NCI-H446 (cell line): Measurements from ENCODE around the gene OR51G1.
"Not testable (repeated sequence)": the region's sequence is repeated elsewhere in the genome, so short reads cannot be mapped to it uniquely, and the experiment has no call there.

ENCODE experiments used
- DNase-seq, 2 experiments: peaks; one replicate each; lab custom pipeline; 2025; lab: John Stamatoyannopoulos, UW

OR51G1 gene

GRCh38 chr11:4924239-4924638, at the start of gene OR51G1:
TSS of gene OR51G1 (minus strand) at chr11:4924339. CDS start at chr11:4924339, 0 bp downstream.
- DNase-seq: no peak

- DNase-seq: no peak
Measured at GRCh38 chr11:4962816-4963215, 38.7 kb upstream of the OR51G1 start.

GRCh38 chr11:4960877-4961276, 36.7 kb upstream of the OR51G1 start:
- no peak for DNase-seq

GRCh38 chr11:4957396-4957795, 33.3 kb upstream of the OR51G1 start:
- DNase-seq: no peak

GRCh38 chr11:4955613-4956012, 31.5 kb upstream of the OR51G1 start, which contains the start of gene OR51A2:
TSS of gene OR51A2 (minus strand) at chr11:4955713. CDS start at chr11:4955713, 0 bp downstream.
- not testable (repeated sequence) for DNase-seq

GRCh38 chr11:4947505-4947904, 23.4 kb upstream of the OR51G1 start, which contains the start of gene OR51A4:
TSS of gene OR51A4 (minus strand) at chr11:4947605. CDS start at chr11:4947100, 505 bp downstream.
- no peak for DNase-seq

GRCh38 chr11:4936745-4937144, 12.6 kb upstream of the OR51G1 start:
- DNase-seq: no peak

- DNase-seq: no peak
Measured at GRCh38 chr11:4932751-4933150, 8.6 kb upstream of the OR51G1 start.

GRCh38 chr11:4926608-4927007, 2.5 kb upstream of the OR51G1 start:
- no peak for DNase-seq

- DNase-seq: no peak
Measured at GRCh38 chr11:4922304-4922703, 1.8 kb downstream of the OR51G1 start.

- DNase-seq: no peak
Measured at GRCh38 chr11:4921796-4922195, 2.3 kb downstream of the OR51G1 start.

- DNase-seq: no peak
Measured at GRCh38 chr11:4919250-4919649, 4.9 kb downstream of the OR51G1 start, which contains the start of gene OR51G2. TSS of gene OR51G2 (minus strand) at chr11:4919350. CDS start at chr11:4915663, 3,687 bp downstream.

- no peak for DNase-seq
Measured at GRCh38 chr11:4916581-4916980, 7.6 kb downstream of the OR51G1 start.

- DNase-seq: no peak
Measured at GRCh38 chr11:4903484-4903883, 20.7 kb downstream of the OR51G1 start, which contains the start of gene OR51A7. TSS of gene OR51A7 (plus strand) at chr11:4903783. CDS start at chr11:4907370, 3,587 bp downstream.

GRCh38 chr11:4891996-4892640, 32.0 kb downstream of the OR51G1 start:
- no peak for DNase-seq

- DNase-seq: no peak
Measured at GRCh38 chr11:4890279-4890678, 33.9 kb downstream of the OR51G1 start.

- no peak for DNase-seq
Measured at GRCh38 chr11:4887591-4887990, 36.5 kb downstream of the OR51G1 start.

- no peak for DNase-seq
Measured at GRCh38 chr11:4886186-4886585, 38.0 kb downstream of the OR51G1 start.

GRCh38 chr11:4884361-4884760, 39.8 kb downstream of the OR51G1 start:
- DNase-seq: no peak

GRCh38 chr11:4882543-4882942, 41.6 kb downstream of the OR51G1 start:
- DNase-seq: no peak

GRCh38 chr11:4881860-4882500, 42.2 kb downstream of the OR51G1 start, which contains the start of gene OR51T1:
TSS of gene OR51T1 (plus strand) at chr11:4881900. CDS start at chr11:4881900, 0 bp downstream.
- DNase-seq: no peak

- DNase-seq: no peak
Measured at GRCh38 chr11:4881188-4881587, 43.0 kb downstream of the OR51G1 start.
